Breast epithelium (tissue), 3 donors: ENCODE measurements around the gene SNAPC4.

Experiments
- POLR2A ChIP-seq: fragments of 450-650 bp; IDR thresholded peaks from one replicate; pipeline ENCODE4 v1.6.1; 2016; ENCODE audit warnings: antibody characterized with exemption, mild to moderate bottlenecking, moderate library complexity
- POLR2AphosphoS5 ChIP-seq, 3 donors: sonication (generic); formaldehyde crosslinking; IDR thresholded peaks; one replicate each; pipeline ENCODE4 v1.6.1; 2017; ENCODE audit warnings: antibody characterized with exemption in 3 of 3
- TF ChIP-seq, protein P1 (sequence below), 3 donors: fragments of 450-650 bp; IDR thresholded peaks; one replicate each; pipeline ENCODE4 v1.5.1; 2016 to 2017; ENCODE audit warnings: antibody characterized with exemption in 3 of 3, mild to moderate bottlenecking in 3 of 3, moderate library complexity in 3 of 3

DNA sequence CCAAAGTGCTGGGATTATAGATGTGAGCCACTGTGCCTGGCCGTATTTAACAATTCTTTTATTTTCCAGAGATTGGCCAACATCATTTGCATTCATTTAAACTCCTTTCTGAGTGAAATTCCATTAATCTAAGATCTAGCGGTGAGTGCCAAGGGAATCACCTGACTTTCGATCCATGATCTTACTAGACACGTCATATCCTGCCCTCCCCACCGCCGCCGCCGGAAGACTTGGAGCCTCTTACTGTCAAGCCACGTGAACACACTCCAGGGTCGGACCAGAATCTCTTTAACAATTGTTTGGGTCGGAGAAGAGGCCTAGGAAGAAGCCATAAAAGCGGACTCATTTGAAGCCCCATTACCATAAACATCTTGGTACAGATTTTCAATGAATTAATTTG lies 26.8 kb upstream of the SNAPC4 start:
- TF ChIP-seq, protein P1, sequence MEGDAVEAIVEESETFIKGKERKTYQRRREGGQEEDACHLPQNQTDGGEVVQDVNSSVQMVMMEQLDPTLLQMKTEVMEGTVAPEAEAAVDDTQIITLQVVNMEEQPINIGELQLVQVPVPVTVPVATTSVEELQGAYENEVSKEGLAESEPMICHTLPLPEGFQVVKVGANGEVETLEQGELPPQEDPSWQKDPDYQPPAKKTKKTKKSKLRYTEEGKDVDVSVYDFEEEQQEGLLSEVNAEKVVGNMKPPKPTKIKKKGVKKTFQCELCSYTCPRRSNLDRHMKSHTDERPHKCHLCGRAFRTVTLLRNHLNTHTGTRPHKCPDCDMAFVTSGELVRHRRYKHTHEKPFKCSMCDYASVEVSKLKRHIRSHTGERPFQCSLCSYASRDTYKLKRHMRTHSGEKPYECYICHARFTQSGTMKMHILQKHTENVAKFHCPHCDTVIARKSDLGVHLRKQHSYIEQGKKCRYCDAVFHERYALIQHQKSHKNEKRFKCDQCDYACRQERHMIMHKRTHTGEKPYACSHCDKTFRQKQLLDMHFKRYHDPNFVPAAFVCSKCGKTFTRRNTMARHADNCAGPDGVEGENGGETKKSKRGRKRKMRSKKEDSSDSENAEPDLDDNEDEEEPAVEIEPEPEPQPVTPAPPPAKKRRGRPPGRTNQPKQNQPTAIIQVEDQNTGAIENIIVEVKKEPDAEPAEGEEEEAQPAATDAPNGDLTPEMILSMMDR (IDR thresholded peaks at IDR 0.05) = no peak
- no peak for TF ChIP-seq POLR2A
- TF ChIP-seq POLR2AphosphoS5 (IDR thresholded peaks at IDR 0.05) = no peak
